ENCODE data around the gene SH3RF1. TPM values are rescaled to one million over a fixed set of nuclear protein-coding genes. Genes with fewer than 3 reads are reported as not detected.

Gene SH3RF1
- total RNA-seq, 1 experiment from 2014 or later: 11.5 TPM

DNA sequence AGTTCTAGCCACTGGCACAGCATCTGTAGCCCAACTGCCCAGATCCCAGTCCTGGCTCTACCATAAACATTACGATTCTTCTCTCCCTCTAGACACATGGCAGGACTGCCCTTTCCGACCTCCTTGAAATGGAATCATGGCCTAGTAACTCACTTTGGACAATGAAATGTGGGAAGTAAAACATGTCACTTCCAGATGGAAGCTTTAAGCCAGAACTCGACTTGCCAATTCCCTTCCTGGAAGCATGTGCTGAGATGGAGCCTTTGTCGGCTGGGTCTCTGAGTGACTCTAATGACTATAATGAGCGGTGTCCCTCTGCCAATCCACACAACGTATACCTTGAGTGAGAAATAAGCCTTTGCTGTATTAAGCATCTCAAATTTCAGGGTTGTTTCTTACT, 34.7 kb downstream of the SH3RF1 start:
- ATAC-seq: no peak
- TF ChIP-seq SIN3A (IDR thresholded peaks at IDR 0.05; ENCODE audit: borderline replicate concordance, insufficient read depth, low read depth, low read length) (no peak), CTCF (IDR thresholded peaks at IDR 0.05) (no peak), TCF7L2 (IDR thresholded peaks at IDR 0.05; ENCODE audit: low read depth, low read length) (no peak), REST (IDR thresholded peaks at IDR 0.05; ENCODE audit: insufficient read depth in 1 of 2, low read depth in 2 of 2, low read length in 1 of 2) (no peak), POLR2AphosphoS5 (IDR thresholded peaks at IDR 0.05; ENCODE audit: low read depth, low read length) (no peak)
- H3K4me1 ChIP-seq (ENCODE audit: control insufficient read depth, insufficient read depth, low read length): no peaks in the 10 kb centered on the region
- no TSS peak for BruUV-seq (replicated peaks)
- in situ Hi-C loops (cut with HindIII; ENCODE audit: low pct_unique_long_range_greater_than_20kb, low sequenced_read_pairs): no loop called here
- no peak overlapping the region for H3K27ac ChIP-seq (ENCODE audit: low read length)
- no peak overlapping the region for H3K4me3 ChIP-seq (ENCODE audit: low read depth in 2 of 2, low read length in 2 of 2)
- H3K27me3 ChIP-seq (ENCODE audit: control insufficient read depth, insufficient read depth, low read length): no peaks in the 10 kb centered on the region
- intact Hi-C loops (cut with micrococcal nuclease; ENCODE audit: unreplicated experiment): no loop called here
- ChIA-PET POLR2A (interaction anchor here (0.6 kb wide), 1 partner anchor 11 kb away, joined by 3 read pairs; no protein-coding TSS in a partner anchor), CTCF (no interaction called here)
- H3K36me3 ChIP-seq (ENCODE audit: control insufficient read depth, insufficient read depth, low read length): no peaks in the 10 kb centered on the region
- DNase-seq (ENCODE audit: low read depth, low spot score): no peak
- no peaks in the 10 kb centered on the region for H3K9me3 ChIP-seq (ENCODE audit: control insufficient read depth, insufficient read depth, low read depth, low read length)

DNA sequence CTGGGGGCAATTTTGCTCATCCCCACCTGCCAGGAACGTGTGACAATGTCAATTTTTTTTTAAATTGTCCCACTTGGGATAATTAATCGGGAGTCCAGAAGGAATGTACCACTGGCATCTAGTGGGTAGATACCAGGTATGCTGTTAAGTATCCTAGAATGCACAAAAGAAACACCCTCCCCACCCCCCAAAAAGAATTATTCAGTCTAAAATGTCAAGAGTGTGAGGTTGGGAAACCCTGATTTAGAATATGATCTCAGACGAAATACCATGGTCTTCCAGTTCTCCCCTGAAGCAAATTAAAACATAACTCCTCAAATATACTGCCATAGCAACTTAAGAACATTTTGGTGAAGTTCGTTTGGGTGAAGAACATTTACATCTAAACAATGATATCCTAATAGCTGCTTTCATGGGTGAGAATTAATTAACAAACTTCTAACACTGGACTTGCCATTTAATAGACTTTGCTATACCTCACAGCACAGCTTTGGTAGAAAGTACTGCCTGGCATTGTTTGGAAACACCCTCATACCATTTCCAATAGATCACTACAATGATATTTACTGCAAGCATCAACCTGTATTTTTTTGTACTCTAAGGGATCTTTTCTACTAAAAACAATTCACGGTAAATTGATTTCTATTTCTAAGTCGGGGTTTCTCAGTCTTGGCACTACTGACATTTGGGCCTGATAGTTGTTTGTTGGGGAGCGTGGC, 36.5 kb downstream of the SH3RF1 start:
- H3K27me3 ChIP-seq (ENCODE audit: control insufficient read depth, insufficient read depth, low read length): no peaks in the 10 kb centered on the region
- no peaks in the 10 kb centered on the region for H3K9me3 ChIP-seq (ENCODE audit: control insufficient read depth, insufficient read depth, low read depth, low read length)
- no peak overlapping the region for H3K27ac ChIP-seq (ENCODE audit: low read length)
- ATAC-seq: no peak
- ChIA-PET CTCF (no interaction called here), POLR2A (no interaction called here)
- TF ChIP-seq SIN3A (IDR thresholded peaks at IDR 0.05; ENCODE audit: borderline replicate concordance, insufficient read depth, low read depth, low read length): no peak
- TF ChIP-seq POLR2AphosphoS5 (IDR thresholded peaks at IDR 0.05; ENCODE audit: low read depth, low read length): no peak
- no peak for TF ChIP-seq TCF7L2 (IDR thresholded peaks at IDR 0.05; ENCODE audit: low read depth, low read length)
- TF ChIP-seq REST (IDR thresholded peaks at IDR 0.05; ENCODE audit: insufficient read depth in 1 of 2, low read depth in 2 of 2, low read length in 1 of 2): no peak
- TF ChIP-seq CTCF (IDR thresholded peaks at IDR 0.05): no peak
- no peaks in the 10 kb centered on the region for H3K36me3 ChIP-seq (ENCODE audit: control insufficient read depth, insufficient read depth, low read length)
- intact Hi-C loops (cut with micrococcal nuclease; ENCODE audit: unreplicated experiment) (no loop called here), in situ Hi-C loops (cut with HindIII; ENCODE audit: low pct_unique_long_range_greater_than_20kb, low sequenced_read_pairs) (no loop called here)
- no peak overlapping the region for H3K4me3 ChIP-seq (ENCODE audit: low read depth in 2 of 2, low read length in 2 of 2)
- BruUV-seq (replicated peaks): no TSS peak
- DNase-seq (ENCODE audit: low read depth, low spot score): no peak
- H3K4me1 ChIP-seq (ENCODE audit: control insufficient read depth, insufficient read depth, low read length): no peaks in the 10 kb centered on the region; the same call in 1 of the 2 replicates
